VCaP (cell line): ENCODE results near the gene ATP5MK.
"Not testable (repeated sequence)": the region's sequence is repeated elsewhere in the genome, so short reads cannot be mapped to it uniquely, and the experiment has no call there.

Source experiments
- H3K27ac ChIP-seq: fragments of 450-650 bp; 2 replicates; pipeline ENCODE4 v1.5.1; 2017
- TF ChIP-seq, protein P1 (sequence below): fragments of 450-650 bp; conservative IDR thresholded peaks from 2 replicates; pipeline ENCODE4 v1.5.1; 2017; ENCODE audit warnings: mild to moderate bottlenecking, moderate library complexity

Gene ATP5MK

DNA sequence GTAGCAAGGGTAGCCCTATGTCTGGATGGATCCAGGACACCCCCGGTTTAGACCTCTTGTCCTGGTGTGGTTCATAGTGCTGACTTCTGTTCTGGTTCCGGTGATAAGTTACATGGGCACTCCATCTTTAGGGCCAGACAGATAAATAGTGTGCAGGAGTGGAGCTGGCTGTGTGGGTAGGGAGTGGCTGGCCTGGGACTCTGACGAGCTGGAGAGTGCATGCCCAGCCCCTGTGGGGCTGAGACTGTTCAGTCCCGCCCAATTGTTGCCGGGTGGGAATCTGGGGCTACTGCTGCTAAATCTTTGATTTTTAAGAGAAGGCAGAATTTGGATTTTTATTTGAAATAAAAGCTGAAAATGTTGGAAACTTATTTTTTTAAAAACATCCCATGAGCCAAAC, 27.5 kb upstream of the ATP5MK start:
- H3K27ac ChIP-seq: no peak overlapping the region
- TF ChIP-seq, protein P1, sequence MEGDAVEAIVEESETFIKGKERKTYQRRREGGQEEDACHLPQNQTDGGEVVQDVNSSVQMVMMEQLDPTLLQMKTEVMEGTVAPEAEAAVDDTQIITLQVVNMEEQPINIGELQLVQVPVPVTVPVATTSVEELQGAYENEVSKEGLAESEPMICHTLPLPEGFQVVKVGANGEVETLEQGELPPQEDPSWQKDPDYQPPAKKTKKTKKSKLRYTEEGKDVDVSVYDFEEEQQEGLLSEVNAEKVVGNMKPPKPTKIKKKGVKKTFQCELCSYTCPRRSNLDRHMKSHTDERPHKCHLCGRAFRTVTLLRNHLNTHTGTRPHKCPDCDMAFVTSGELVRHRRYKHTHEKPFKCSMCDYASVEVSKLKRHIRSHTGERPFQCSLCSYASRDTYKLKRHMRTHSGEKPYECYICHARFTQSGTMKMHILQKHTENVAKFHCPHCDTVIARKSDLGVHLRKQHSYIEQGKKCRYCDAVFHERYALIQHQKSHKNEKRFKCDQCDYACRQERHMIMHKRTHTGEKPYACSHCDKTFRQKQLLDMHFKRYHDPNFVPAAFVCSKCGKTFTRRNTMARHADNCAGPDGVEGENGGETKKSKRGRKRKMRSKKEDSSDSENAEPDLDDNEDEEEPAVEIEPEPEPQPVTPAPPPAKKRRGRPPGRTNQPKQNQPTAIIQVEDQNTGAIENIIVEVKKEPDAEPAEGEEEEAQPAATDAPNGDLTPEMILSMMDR: no peak

DNA sequence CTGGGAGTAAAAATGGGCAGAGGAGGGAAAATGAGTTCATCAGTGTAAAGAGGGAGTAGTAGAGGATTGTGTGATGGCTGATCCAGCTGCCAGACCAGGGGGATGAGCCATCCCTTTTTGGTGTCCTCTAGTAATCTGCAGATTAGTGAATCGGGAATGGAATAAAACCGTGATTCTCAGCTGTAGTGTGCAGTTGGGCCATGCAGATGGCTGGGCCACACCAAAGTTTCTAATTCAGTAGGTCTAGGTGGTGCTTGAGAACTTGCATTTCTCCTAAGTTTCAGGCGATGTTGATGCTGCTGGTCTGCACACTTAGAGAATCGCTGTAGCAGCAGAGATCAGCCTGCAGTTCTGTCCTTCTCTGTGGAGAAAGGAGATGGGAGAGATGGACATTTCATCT, 22.8 kb upstream of the ATP5MK start:
- TF ChIP-seq, protein P1: no peak
- no peak overlapping the region for H3K27ac ChIP-seq

DNA sequence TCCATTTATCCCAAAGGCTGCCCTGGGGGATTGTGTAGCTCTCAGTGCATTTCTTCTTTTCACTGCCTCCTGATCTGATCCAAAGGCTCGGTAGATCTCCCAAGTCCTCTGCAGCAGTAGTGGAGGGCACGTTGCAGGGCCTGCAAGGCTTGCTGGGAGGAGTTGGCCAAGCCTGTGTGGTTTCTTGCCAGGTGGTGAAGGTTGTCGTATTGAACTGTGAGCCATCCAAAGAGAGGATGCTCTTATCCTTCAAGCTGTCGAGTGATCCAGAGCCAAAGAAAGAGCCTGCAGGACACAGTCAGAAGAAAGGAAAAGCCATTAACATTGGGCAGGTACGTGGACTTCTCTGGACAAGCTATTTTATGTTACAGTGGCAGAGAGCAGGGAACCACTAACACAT, 21.3 kb upstream of the ATP5MK start:
- H3K27ac ChIP-seq: no peak overlapping the region
- TF ChIP-seq, protein P1: no peak

DNA sequence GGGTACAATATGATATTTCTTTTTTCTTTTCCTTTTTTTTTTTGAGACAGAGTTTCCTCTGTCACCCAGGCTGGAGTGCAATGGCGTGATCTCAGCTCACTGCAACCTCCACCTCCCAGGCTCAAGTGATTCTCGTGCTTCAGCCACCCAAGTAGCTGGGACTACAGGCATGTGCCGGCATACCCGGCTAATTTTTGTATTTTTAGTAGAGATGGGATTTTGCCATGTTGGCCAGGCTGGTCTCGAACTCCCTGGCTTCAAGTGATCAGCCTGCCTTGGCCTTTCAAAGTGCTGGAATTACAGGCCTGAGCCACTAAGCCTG, 20.8 kb upstream of the ATP5MK start:
- H3K27ac ChIP-seq: not testable (repeated sequence)
- TF ChIP-seq, protein P1: peak; percentile 36; the same call in 1 of the 2 replicates

DNA sequence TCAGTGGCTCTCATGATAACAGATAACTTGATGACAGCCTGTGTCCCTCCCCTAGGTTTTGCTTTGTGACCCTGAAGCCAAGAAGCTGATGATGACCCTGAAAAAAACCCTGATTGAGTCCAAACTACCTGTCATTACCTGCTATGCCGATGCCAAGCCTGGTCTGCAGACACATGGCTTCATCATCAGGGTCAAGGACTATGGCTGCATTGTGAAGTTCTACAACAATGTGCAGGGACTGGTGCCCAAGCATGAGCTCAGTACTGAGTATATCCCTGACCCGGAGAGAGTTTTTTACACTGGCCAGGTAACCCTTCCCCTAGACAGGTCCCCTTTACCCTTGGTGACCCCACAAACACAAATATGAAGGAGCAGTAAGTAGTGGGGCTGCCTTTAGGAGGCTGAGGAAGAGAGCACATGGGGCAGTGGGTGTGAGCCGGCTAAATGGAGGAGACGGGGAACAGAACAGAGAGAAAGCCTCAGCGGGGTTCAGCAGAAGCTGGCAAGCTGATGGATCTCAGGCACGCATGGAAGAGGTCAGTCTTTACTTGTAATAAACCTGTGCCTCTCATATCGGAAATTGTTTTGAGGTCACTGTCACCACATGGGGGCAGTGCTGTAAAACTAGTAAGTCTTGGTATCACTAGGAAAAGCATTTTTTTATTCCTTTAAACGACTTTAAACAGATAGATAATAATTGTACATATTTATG, 20.3 kb upstream of the ATP5MK start:
- TF ChIP-seq, protein P1: peak; percentile 76
- no peak overlapping the region for H3K27ac ChIP-seq

DNA sequence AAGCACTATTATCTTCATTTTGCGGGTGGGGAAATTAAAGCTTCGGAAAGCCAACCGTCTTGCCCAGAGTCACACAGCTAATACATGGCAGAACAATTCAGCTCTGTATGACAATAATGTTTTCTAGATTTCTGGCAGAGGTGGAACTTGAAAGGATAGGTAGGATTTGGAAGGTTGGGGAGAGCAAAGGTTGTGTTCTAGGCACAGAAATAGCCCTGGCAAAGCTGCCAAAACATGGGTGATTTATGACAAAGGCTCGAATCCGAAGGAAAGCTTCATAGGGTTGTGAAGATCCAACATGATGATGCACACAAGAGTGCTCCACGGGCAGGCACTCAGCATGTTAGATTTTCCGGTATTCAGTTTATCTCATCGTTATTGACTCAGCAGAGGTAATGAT, 19.3 kb upstream of the ATP5MK start:
- TF ChIP-seq, protein P1: no peak
- H3K27ac ChIP-seq: no peak overlapping the region

DNA sequence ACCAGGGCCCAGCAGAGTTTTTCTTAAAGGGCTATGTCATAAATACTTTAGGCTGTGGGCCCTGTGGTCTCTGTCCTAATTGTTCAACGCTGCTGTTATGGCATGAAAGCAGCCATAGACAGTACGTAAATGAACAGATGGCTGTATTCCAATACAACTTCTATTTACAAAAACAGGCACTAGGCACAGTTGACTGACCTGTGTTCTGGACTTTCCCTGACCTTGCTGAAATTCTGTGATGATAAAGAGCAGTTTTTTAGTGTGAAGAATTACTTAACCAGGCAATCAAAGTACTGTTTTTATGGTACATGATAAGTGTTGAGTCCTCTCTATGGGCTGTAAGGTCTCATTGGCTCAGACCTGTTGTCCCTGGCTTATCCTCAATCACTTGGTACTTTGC, 17.3 kb upstream of the ATP5MK start:
- TF ChIP-seq, protein P1: no peak
- no peak overlapping the region for H3K27ac ChIP-seq
